22Rv1 (cell line): Measurements from ENCODE around the gene TMEM132D.

Source experiments
- H3K27ac ChIP-seq: fragments of 450-650 bp; 2 replicates; pipeline ENCODE4 v1.5.1; 2017
- ZFX ChIP-seq: fragments of 450-650 bp; IDR thresholded peaks from 2 replicates; pipeline ENCODE4 v1.6.1; 2017; ENCODE audit warnings: antibody characterized with exemption, borderline replicate concordance
- TF ChIP-seq, protein P1 (sequence below): fragments of 450-650 bp; IDR thresholded peaks from 2 replicates; pipeline ENCODE4 v1.5.1; 2017; ENCODE audit warnings: mild to moderate bottlenecking

TMEM132D gene

DNA sequence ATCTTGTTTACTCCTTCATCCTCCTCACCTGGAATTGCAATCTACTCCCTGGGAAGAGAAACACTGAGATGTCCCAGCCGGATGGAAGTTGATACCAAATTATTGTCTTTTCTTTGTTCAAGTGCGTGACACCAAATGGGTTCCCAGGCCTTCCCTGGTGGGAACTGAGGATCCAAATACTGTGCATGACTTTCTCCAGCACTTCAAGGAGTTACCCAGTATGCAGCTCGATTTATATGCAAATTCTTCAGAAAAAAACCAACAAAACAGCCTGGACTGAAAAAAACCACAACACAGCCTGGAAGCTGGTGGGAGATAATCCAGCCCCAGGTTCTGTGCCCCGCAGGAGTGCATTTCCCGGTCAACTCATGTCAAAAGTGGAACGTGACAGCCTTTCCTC, 740.0 kb downstream of the TMEM132D start:
- TF ChIP-seq, protein P1, sequence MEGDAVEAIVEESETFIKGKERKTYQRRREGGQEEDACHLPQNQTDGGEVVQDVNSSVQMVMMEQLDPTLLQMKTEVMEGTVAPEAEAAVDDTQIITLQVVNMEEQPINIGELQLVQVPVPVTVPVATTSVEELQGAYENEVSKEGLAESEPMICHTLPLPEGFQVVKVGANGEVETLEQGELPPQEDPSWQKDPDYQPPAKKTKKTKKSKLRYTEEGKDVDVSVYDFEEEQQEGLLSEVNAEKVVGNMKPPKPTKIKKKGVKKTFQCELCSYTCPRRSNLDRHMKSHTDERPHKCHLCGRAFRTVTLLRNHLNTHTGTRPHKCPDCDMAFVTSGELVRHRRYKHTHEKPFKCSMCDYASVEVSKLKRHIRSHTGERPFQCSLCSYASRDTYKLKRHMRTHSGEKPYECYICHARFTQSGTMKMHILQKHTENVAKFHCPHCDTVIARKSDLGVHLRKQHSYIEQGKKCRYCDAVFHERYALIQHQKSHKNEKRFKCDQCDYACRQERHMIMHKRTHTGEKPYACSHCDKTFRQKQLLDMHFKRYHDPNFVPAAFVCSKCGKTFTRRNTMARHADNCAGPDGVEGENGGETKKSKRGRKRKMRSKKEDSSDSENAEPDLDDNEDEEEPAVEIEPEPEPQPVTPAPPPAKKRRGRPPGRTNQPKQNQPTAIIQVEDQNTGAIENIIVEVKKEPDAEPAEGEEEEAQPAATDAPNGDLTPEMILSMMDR: no peak
- no peak for TF ChIP-seq ZFX
- H3K27ac ChIP-seq: no peak overlapping the region

- TF ChIP-seq, protein P1: no peak
- no peak for TF ChIP-seq ZFX
- H3K27ac ChIP-seq: no peak overlapping the region
Measured at GRCh38 chr12:129163461-129163860, 740.4 kb downstream of the TMEM132D start.

GRCh38 chr12:129162805-129163204, 741.0 kb downstream of the TMEM132D start:
- no peak overlapping the region for H3K27ac ChIP-seq
- TF ChIP-seq ZFX: no peak
- TF ChIP-seq, protein P1: no peak

GRCh38 chr12:129161511-129161910, 742.3 kb downstream of the TMEM132D start:
- TF ChIP-seq, protein P1: no peak
- TF ChIP-seq ZFX: no peak
- H3K27ac ChIP-seq: no peak overlapping the region

DNA sequence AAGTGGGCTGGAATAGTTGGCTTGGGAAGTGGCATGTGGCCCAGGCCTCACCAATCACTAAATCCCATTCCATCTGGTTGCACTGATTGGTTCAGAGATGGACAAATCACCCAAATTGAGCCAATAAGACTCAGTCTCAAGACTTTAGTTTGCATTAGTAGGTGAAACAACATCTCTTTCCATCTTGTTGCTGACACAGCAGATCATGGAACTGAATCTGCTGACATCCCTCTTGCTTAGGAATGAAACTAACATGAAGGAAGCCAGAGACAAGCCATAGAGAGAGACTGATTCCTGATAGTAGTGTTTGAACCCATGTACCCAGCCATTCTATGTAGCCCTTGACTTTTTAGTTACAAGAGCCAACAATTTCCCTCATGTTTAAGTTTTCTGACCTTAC, 743.5 kb downstream of the TMEM132D start:
- TF ChIP-seq, protein P1: no peak
- no peak for TF ChIP-seq ZFX
- H3K27ac ChIP-seq: no peak overlapping the region

- no peak overlapping the region for H3K27ac ChIP-seq
- TF ChIP-seq ZFX: no peak
- TF ChIP-seq, protein P1: no peak
Measured at GRCh38 chr12:129152351-129153104, 751.3 kb downstream of the TMEM132D start.

DNA sequence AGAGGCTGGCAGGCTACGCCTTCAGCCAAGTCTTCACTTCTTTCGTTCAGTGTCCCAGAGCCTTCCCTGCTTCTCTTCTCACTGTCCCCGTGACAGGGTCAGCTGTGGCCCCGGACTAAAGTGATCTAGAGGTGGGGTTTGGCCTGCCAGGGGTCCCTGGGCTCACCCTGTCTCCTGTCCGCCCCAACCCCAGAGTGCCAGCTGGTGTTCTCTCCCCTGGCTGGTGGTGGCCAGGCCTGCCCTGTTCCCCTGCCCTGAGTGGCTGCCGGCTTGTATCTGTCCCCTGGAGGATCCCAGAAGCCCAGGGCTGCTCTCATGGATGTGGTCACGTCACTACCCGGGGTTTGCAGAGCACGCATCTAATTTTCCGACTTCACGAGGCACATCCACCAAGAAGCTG, 753.1 kb downstream of the TMEM132D start:
- TF ChIP-seq ZFX: no peak
- TF ChIP-seq, protein P1: no peak
- H3K27ac ChIP-seq: no peak overlapping the region
